Naive thymus-derived CD8-positive, alpha-beta T cell (primary cell): ENCODE measurements around the gene ZSCAN20. TPM values are rescaled to one million over a fixed set of nuclear protein-coding genes. Genes with fewer than 3 reads are reported as not detected.
A peak's percentile ranks its signal among the peaks of the same experiment; 100 is the strongest.

Source experiments
- ATAC-seq, 2 donors: fragments of 150-1000 bp; cut with Tn5 transposase in 1 of 2; sonication (Bioruptor Pico), chemical (Tn5 transposase) in 1 of 2; 1 replicate in 1 of 2; 2 replicates in 1 of 2; pipeline ENCODE4 v1.10.0; 2021; ENCODE audit warnings: mild to moderate bottlenecking in 2 of 2, moderate library complexity in 2 of 2
- POLR2A ChIA-PET: fragments of 350-600 bp; sonication (Branson Sonifier 250); formaldehyde crosslinking; loops from one replicate; lab custom pipeline; 2021; ENCODE audit warnings: antibody characterized with exemption; lab: Charles Lee
- DNase-seq, 10 donors: peaks; one replicate each; pipeline versions ENCODE4 v3.0.0 to v3.0.0-alpha.2; 2020 to 2022
- H3K27ac Mint-ChIP-seq, 10 donors: one replicate each; pipeline ENCODE4 v1.8.0; 2020 to 2022; ENCODE audit warnings: mild to moderate bottlenecking in 10 of 10, mixed read lengths in 10 of 10, moderate library complexity in 4 of 10, inconsistent platforms in 1 of 10
- H3K27me3 Mint-ChIP-seq, 5 donors: one replicate each; pipeline ENCODE4 v1.8.0; 2021 to 2022; ENCODE audit warnings: mixed read lengths in 5 of 5
- H3K36me3 Mint-ChIP-seq, 3 donors: one replicate each; pipeline ENCODE4 v1.8.0; 2020 to 2022; ENCODE audit warnings: mixed read lengths in 3 of 3, mild to moderate bottlenecking in 2 of 3, inconsistent platforms in 1 of 3
- H3K4me1 Mint-ChIP-seq, 4 donors: one replicate each; pipeline ENCODE4 v1.8.0; 2021 to 2022; ENCODE audit warnings: mixed read lengths in 4 of 4
- H3K4me3 Mint-ChIP-seq, 10 donors: one replicate each; pipeline ENCODE4 v1.8.0; 2020 to 2022; ENCODE audit warnings: mild to moderate bottlenecking in 10 of 10, mixed read lengths in 10 of 10, moderate library complexity in 6 of 10, inconsistent platforms in 1 of 10
- H3K9me3 Mint-ChIP-seq, 9 donors: one replicate each; pipeline ENCODE4 v1.8.0; 2020 to 2022; ENCODE audit warnings: mixed read lengths in 9 of 9, mild to moderate bottlenecking in 3 of 9, inconsistent platforms in 1 of 9, moderate library complexity in 1 of 9
- polyA plus RNA-seq, 3 donors: library from polyadenylated mRNA; unstranded; fragments of 300-500 nt; fragmentation: Illumina TruSeq; gene quantifications; one replicate each; pipeline ENCODE4 v1.2.3, GENCODE V29; 2021
- total RNA-seq, 8 experiments: library from RNA in 2 of 8; stranded (reverse) in 2 of 8; gene quantifications; one replicate each; pipeline ENCODE4 v1.2.3 and lab custom pipeline; 2021 to 2026

Gene ZSCAN20
- total and polyA plus RNA-seq, 5 experiments from 2014 or later, result 0.59 to 3.5 (median 1.2) TPM

DNA sequence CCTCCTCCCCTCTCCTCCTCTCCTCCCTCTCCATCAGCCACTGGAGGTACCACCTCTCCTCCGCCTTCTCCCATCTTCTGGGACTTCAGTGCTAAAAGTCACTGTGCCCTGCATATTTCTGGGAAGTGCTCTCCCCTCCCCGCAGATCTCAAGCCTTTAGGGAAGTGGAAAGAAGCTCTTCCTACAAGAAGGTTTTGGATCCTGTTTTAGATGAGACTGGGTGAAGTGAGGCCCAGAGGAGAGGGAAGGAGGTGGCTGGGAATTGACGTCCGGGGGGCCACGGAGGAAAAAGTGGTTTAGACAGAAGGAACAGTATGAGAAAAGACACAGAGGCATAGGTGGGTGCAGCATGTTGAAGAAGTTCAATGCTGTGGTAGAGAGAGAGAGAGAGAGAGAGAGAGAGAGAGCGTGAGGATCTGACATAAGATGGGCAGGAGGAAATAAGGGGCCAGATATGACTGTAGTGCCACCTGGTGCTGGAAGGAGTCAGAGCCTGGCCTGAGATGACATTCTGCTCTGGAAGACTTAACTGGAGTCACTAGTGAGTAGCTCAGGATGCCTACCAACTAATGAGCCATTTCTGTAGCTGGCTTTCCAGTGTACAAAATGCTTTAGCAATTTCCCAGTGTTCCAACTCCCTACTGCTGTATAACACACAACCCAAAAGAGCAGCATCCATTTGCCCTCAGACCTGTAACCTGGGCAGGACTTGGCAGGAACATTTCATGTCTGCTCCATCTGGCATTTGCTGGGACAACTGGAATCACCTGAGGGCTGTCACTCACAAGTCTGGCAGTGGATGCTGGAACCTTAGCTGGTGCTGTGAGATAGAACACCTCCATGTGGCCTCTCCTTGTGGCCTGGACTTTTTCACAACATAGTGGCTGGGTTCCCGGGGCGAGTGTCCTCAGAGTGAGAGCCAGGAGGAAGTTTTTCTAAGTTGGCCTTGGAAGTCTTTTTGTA lies 16.6 kb upstream of the ZSCAN20 start:
- Mint-ChIP-seq H3K4me1 (peaks cover 3 to 24% (median 5%) of the 10 kb centered on the region in 4 donors), H3K27me3 (peaks cover 1 to 12% (median 9%) of the 10 kb centered on the region in 5 donors), H3K4me3 (peak overlapping the region in 1 of 10 donors; percentile 11), H3K27ac (peak overlapping the region in 1 of 10 donors; percentile 66), H3K9me3 (no peaks in the 10 kb centered on the region), H3K36me3 (no peaks in the 10 kb centered on the region)
- DNase-seq (peak in 8 of 10 donors; percentile 9 to 69 (median 32)), ATAC-seq (peak; percentile 79 to 94)
- POLR2A ChIA-PET, result no interaction called here

DNA sequence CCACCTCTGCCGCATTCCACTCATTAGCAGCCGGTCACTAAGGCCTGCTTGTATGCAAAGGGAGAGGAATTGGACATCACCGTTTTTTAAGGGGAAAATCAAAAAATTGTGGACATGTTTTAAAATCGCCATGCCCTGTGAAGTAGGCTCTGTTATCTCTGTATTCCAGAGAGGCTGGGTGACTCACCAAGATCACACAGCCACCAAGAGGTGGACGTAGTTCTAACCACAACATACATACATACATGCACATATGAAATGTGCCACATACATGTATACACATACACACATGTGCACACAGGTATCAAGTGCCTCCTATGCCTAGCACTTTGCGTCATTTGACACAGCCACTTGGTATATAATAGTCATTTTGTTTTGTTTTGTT lies 16.0 kb upstream of the ZSCAN20 start:
- Mint-ChIP-seq H3K27ac (no peak overlapping the region), H3K27me3 (peaks cover 0 to 12% (median 9%) of the 10 kb centered on the region in 5 donors), H3K4me3 (no peak overlapping the region), H3K9me3 (no peaks in the 10 kb centered on the region), H3K36me3 (no peaks in the 10 kb centered on the region), H3K4me1 (peaks cover 3 to 31% (median 5%) of the 10 kb centered on the region in 4 donors)
- POLR2A ChIA-PET, result no interaction called here
- DNase-seq (no peak), ATAC-seq (no peak)

DNA sequence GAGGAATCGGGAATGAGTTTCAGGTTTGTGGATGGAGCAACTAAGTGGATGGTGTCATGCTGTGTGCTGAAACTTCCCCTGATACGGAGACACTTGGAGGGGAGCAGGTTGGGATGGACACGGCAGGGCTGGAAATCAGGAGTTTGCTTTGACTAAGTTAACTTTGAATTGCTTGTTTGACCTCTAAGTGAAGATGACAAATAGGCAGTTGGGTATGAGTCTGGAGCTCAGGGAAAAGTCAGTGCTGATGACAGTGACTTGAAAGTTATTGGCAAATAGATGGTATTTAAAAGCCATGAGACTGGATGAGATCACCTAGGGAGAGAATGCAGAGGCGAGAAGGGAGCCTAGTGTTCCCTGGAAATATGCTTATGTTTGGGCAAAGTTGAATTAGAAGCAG lies 12.8 kb upstream of the ZSCAN20 start:
- no peaks in the 10 kb centered on the region for H3K9me3 Mint-ChIP-seq
- H3K27ac Mint-ChIP-seq, result peak overlapping the region in 1 of 10 donors; percentile 57
- no peak for DNase-seq
- H3K4me3 Mint-ChIP-seq, result no peak overlapping the region
- POLR2A ChIA-PET, result no interaction called here
- H3K27me3 Mint-ChIP-seq, result peaks cover 0 to 10% (median 9%) of the 10 kb centered on the region in 5 donors
- H3K36me3 Mint-ChIP-seq, result no peaks in the 10 kb centered on the region
- H3K4me1 Mint-ChIP-seq, result peaks cover 3 to 43% (median 5%) of the 10 kb centered on the region in 4 donors
- no peak for ATAC-seq

DNA sequence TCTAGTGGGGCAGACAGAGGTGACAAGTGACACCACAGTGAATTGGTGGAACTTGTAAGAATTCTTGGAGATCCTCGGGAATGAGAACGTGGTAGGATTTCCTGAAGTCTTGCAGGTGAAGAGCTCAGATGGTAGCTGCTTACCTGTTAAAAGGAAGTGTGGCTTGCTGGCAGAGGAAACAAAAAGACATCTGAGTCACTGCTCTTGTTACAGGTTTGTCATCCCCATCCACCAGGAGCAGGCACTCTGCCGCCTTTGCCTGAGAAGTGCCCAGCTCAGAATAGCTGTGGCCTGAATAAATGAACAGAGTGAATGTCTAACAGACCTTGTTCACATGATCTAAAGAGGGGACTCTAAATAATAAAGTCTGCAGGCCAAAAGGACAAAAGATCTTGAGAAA lies 12.3 kb upstream of the ZSCAN20 start:
- no peak for ATAC-seq
- Mint-ChIP-seq H3K36me3 (no peaks in the 10 kb centered on the region), H3K9me3 (no peaks in the 10 kb centered on the region), H3K27ac (no peak overlapping the region), H3K4me3 (no peak overlapping the region), H3K4me1 (peaks cover 3 to 43% (median 5%) of the 10 kb centered on the region in 4 donors), H3K27me3 (peaks cover 0 to 10% (median 9%) of the 10 kb centered on the region in 5 donors)
- POLR2A ChIA-PET, result no interaction called here
- DNase-seq, result no peak

DNA sequence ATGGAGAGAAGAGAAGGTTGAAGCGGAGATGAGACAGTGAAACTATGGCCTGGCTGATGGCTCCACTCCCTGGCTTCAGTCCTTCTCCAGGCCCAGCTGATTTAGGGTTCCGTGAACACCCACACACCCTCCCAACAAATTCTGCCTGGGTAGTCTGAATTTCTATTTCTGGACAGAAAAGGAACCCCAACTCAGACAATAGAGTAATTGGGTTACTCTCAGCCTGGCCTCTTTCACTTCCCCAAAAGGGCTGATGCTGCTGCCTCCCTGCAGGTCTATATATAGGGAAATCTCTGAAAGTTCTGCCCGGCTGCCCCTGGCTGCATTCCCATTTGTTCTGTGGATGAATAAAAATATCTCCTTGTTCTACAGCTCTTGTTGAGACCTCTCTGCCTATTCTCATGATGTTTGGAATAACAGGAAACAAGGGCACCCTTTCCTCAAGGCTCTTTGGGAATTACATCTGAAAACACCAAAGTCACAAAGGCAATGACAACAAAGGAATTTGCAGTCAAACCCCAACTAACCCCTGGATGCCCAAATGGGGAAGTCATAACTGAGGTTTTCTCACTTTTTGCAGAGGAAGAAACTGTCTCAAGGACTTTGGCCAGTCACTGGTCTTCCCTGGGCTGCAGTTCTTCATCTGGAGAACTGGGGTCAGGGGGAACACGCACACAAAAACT lies 11.4 kb upstream of the ZSCAN20 start:
- Mint-ChIP-seq H3K27ac (peak overlapping the region in 2 of 10 donors; percentile 7 to 58), H3K9me3 (no peaks in the 10 kb centered on the region), H3K4me3 (peak overlapping the region in 2 of 10 donors; percentile 5 to 36), H3K36me3 (no peaks in the 10 kb centered on the region), H3K4me1 (peaks cover 0 to 38% (median 0%) of the 10 kb centered on the region in 4 donors), H3K27me3 (peaks cover 0 to 12% (median 9%) of the 10 kb centered on the region in 5 donors)
- ATAC-seq (no peak), DNase-seq (peak in 1 of 10 donors; percentile 11)
- POLR2A ChIA-PET, result no interaction called here

DNA sequence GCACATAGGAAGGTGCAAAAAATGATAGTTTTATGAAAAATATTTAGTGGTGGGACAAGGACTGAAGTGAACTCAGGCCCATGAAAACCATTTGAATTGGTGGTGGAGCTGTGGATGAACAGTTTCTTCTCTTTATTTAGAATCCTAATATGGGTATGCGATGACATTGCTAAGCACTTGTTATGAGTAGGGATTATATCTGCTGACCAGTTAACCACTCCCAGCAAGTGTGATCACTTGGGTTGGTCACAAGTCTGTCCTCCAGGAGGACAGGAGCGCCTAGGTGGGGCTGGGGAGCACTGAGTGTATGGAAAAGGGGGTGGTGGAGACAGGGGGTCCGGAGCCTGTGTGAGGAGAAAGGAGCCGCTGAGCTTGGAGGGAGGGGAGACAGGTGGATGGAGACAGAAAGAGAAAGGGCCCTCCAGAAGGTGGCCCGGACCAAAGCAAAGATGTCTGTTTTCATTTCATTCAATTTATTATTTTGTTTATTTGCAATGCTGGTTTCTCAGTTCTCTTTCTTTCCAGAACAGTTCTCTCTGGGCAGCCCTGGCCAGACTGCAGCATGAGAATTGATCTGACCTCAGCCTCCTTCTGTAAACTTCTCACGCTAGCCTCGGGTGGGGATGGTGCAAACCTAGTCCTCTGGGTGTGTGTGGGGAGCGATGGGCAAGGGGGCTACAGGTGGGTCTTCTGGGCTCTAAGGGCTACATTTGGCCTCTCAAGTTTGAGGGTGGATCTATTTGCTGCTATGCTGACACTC lies 9.9 kb upstream of the ZSCAN20 start:
- peaks cover 0 to 15% (median 6%) of the 10 kb centered on the region in 5 donors for H3K27me3 Mint-ChIP-seq
- POLR2A ChIA-PET, result no interaction called here
- no peak for DNase-seq
- no peaks in the 10 kb centered on the region for H3K9me3 Mint-ChIP-seq
- H3K27ac Mint-ChIP-seq, result no peak overlapping the region
- no peaks in the 10 kb centered on the region for H3K36me3 Mint-ChIP-seq
- H3K4me3 Mint-ChIP-seq, result no peak overlapping the region
- peaks cover 0 to 38% (median 0%) of the 10 kb centered on the region in 4 donors for H3K4me1 Mint-ChIP-seq
- ATAC-seq, result no peak

DNA sequence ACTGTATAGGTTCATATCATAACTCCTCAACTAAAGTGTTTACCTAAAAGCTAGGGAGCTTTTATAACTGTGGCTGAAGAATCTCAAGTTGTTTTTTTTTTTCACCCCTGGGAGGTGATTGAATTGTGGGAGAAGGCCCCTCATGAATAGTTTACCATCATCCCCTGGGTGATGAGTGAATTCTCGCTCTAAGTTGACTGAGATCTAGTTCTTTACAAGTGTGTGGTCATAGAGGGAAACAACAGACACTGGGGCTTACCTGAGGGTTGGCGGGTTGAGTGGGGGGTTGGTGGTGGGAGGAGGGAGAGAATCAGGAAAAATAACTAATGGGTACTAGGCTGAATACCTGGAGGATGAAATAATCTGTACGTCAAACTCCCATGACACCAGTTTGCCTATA lies 7.9 kb upstream of the ZSCAN20 start:
- POLR2A ChIA-PET, result no interaction called here
- Mint-ChIP-seq H3K9me3 (no peaks in the 10 kb centered on the region), H3K27me3 (peaks cover 0 to 10% (median 3%) of the 10 kb centered on the region in 5 donors), H3K27ac (peak overlapping the region in 1 of 10 donors; percentile 34), H3K4me3 (no peak overlapping the region), H3K4me1 (peaks cover 0 to 33% (median under 1%) of the 10 kb centered on the region in 4 donors), H3K36me3 (no peaks in the 10 kb centered on the region)
- no peak for DNase-seq
- ATAC-seq, result no peak

DNA sequence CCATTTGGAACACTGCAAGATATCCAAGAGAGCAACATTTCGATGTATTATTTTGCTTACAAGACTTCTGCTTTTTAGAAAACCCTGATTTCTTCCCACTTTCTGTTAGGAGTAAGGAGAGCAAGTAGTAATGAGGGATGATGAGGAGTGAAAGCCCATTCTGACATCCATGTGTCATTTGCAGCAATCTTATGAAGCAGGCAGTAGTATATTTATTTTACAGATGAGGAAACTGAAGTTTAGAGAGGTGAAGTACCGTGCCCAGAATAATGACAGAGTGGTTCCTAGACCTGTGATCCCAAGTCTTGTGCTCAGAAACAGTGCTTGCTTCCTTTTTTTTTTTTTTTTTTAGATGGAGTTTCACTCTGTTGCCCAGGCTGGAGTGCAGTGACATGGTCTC lies 7.1 kb upstream of the ZSCAN20 start:
- H3K4me1 Mint-ChIP-seq, result peaks cover 0 to 26% (median 4%) of the 10 kb centered on the region in 4 donors
- H3K36me3 Mint-ChIP-seq, result no peaks in the 10 kb centered on the region
- peaks cover 0 to 6% (median 0%) of the 10 kb centered on the region in 5 donors for H3K27me3 Mint-ChIP-seq
- H3K27ac Mint-ChIP-seq, result no peak overlapping the region
- DNase-seq, result no peak
- ATAC-seq, result no peak
- no peak overlapping the region for H3K4me3 Mint-ChIP-seq
- POLR2A ChIA-PET, result no interaction called here
- H3K9me3 Mint-ChIP-seq, result no peaks in the 10 kb centered on the region

DNA sequence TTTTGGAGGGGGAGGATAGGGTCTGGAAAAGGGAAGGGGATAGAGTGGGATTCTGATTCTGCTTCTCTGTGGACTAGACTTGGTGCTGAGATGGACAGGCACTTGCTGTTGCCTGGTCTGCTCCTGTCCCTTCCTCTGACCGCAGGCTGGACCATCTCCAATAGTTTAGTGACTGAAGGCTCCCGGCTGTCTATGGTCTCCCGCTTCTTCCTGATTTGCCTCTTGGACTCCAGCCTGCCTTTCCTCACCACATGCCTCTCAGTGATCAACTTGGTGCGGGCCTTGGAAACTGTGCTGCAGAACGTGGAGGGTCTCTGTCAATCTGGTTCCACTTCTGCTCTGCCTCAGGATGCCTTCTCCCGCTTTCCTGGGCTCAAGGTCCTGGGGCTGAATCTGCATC lies 6.3 kb upstream of the ZSCAN20 start:
- ATAC-seq, result no peak

DNA sequence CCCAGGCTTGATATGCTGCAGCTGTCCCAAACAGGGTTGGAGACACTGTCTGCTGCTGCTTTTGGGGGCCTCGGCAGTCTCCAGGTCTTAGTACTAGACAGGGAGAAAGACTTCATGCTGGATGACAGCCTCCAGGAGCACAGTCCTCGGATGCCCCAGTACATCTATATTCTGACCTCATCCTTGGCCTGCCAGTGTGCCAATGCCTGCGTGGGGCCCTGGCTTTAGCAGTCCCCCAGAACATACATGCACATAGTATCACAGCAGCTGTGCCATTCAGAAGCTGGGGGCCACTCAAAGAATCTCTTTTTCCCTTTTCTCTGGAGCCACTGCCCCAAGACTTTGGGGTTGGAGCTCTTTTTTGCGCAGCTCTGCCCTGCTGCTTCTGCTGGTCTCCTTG lies 4.4 kb upstream of the ZSCAN20 start:
- no peak overlapping the region for H3K27ac Mint-ChIP-seq
- peaks cover 13 to 30% (median 27%) of the 10 kb centered on the region in 4 donors for H3K4me1 Mint-ChIP-seq
- POLR2A ChIA-PET, result no interaction called here
- no peaks in the 10 kb centered on the region for H3K36me3 Mint-ChIP-seq
- DNase-seq, result no peak
- ATAC-seq, result no peak
- H3K9me3 Mint-ChIP-seq, result no peaks in the 10 kb centered on the region
- H3K4me3 Mint-ChIP-seq, result no peak overlapping the region
- H3K27me3 Mint-ChIP-seq, result peaks cover 0 to 6% (median 0%) of the 10 kb centered on the region in 5 donors

More for the DNA sequence above, 6.3 kb upstream of the ZSCAN20 start:
- POLR2A ChIA-PET, result no interaction called here
- peak overlapping the region in 2 of 10 donors; percentile 8 to 10 for H3K27ac Mint-ChIP-seq
- H3K4me1 Mint-ChIP-seq, result peaks cover 5 to 24% (median 10%) of the 10 kb centered on the region in 4 donors
- no peaks in the 10 kb centered on the region for H3K9me3 Mint-ChIP-seq
- no peak overlapping the region for H3K4me3 Mint-ChIP-seq
- H3K36me3 Mint-ChIP-seq, result no peaks in the 10 kb centered on the region
- peaks cover 0 to 6% (median 0%) of the 10 kb centered on the region in 5 donors for H3K27me3 Mint-ChIP-seq
- no peak for DNase-seq

DNA sequence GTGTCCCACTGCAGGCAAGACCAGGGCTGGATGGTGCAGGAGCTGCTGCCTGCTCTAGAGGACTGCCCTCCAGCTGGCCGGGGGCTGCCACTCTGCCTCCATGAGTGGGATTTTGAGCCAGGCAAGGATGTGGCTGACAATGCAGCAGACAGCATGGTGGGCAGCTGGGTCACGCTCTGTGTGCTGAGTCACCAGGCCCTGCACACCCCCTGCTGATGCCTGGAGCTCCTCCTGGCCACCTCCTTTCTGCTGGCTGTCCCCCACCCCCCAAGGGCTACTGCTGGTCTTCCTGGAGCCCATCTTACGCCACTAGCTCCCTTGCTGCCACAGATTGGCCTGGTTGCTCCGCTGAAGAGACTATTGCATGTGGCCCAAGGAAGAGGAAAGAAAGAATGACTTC lies 3.9 kb upstream of the ZSCAN20 start:
- Mint-ChIP-seq H3K27ac (peak overlapping the region in 2 of 10 donors; percentile 4 to 7), H3K27me3 (peaks cover 0 to 6% (median 0%) of the 10 kb centered on the region in 5 donors), H3K4me3 (no peak overlapping the region)

DNA sequence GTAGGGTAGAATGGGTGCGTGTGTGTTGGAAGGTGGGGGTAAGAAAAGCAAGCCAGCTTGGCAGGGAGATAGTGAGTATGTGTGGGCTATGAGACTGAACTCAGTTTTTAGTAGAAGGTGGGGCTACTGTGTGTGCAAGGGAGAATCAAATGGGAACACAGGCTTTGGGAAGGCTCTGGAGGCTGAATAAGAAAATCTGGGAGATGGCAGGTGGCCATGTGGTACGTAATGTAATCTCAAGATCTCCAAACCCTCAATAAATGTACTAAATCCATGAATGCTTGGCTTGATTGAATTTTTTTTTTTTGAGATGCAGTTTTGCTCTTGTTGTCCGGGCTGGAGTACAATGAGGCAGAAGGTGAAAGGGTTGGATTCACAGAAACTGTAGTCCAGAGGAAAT lies 3.5 kb upstream of the ZSCAN20 start:
- no peaks in the 10 kb centered on the region for H3K36me3 Mint-ChIP-seq
- no peaks in the 10 kb centered on the region for H3K9me3 Mint-ChIP-seq
- POLR2A ChIA-PET, result interaction anchor here (0.7 kb wide), 1 partner anchor 14 kb away, joined by 3 read pairs; no protein-coding TSS in a partner anchor
- ATAC-seq, result no peak
- peak overlapping the region in 2 of 10 donors; percentile 4 to 7 for H3K27ac Mint-ChIP-seq
- no peak for DNase-seq
- H3K4me1 Mint-ChIP-seq, result peaks cover 19 to 33% (median 27%) of the 10 kb centered on the region in 4 donors
- H3K4me3 Mint-ChIP-seq, result no peak overlapping the region
- peaks cover 0 to 6% (median 0%) of the 10 kb centered on the region in 5 donors for H3K27me3 Mint-ChIP-seq

More for the DNA sequence above, 3.9 kb upstream of the ZSCAN20 start:
- POLR2A ChIA-PET, result no interaction called here
- no peaks in the 10 kb centered on the region for H3K9me3 Mint-ChIP-seq
- ATAC-seq (no peak), DNase-seq (no peak)
- peaks cover 17 to 33% (median 28%) of the 10 kb centered on the region in 4 donors for H3K4me1 Mint-ChIP-seq
- H3K36me3 Mint-ChIP-seq, result no peaks in the 10 kb centered on the region
